GM18870 (cell line): ENCODE measurements around the gene NOTO.
"Not testable (repeated sequence)": the region's sequence is repeated elsewhere in the genome, so short reads cannot be mapped to it uniquely, and the experiment has no call there.

Source experiments
- ATAC-seq: cut with Tn5 transposase; IDR thresholded peaks from one replicate; pipeline ENCODE4 v1.9.1; 2021; ENCODE audit warnings: moderate library complexity; ENCODE audit not compliant: unreplicated experiment

The NOTO gene

GRCh38 chr2:73197579-73197978 is 4.8 kb upstream of the NOTO start:
- no peak for ATAC-seq

- not testable (repeated sequence) for ATAC-seq
These were observed 2.1 kb upstream of the NOTO start for GRCh38 chr2:73200281-73200680.

- ATAC-seq, result no peak
These were observed 794 bp downstream of the NOTO start for GRCh38 chr2:73203055-73203681.

DNA sequence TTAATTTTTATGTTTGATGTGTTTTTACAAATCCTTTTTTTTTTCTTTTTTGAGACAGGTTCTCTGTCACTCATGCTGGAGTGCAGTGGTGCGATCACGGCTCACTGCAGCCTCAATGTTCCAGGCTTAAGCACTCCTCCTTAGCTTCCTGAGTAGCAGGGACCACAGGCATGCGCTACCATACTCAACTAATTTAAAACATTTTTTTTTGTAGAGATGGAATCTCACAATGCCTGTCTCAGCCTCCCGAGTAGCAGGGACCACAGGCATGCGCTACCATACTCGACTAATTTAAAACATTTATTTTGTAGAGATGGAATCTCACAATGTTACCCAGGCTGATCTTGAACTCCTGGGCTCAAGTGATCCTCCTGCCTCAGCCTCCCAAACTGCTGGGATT is 3.2 kb downstream of the NOTO start:
- ATAC-seq, result no peak

DNA sequence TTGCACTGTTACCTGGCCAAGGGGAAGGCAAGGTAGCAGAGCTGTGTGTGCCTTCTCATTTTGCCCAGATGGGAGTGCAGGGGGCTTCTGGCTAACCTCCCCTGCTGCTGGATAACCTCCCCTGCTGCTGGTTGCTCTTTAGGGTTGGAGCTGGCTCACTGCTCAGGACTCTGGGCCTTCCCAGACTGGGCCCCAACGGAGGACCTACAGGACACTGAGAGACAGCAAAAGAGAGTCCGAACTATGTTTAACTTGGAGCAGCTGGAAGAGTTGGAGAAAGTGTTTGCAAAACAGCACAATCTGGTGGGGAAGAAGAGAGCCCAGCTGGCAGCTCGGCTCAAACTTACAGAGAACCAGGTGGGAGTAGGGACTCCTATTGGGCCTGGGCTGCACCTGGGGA is 5.9 kb downstream of the NOTO start:
- ATAC-seq, result no peak

DNA sequence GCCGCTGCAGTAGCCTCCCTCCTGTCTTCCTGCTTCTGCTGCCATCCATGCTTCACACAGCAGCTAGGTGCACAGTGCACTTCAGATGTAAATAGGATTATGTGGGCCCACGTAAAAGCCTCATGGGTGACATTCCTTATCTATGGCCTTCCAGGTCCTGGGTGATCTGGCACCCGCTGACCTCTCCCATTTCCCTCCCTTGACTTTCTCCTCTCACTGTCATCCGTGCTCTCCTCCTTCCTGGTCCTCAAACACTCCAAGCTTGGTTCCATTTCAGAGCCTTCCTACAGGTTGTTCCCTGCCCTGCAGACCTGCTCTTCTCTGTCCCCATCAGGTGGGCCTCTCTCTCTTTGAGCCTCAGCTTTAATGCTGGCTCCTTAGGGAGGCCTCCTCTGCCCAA is 7.6 kb downstream of the NOTO start:
- no peak for ATAC-seq

- ATAC-seq, result no peak
These were observed 8.3 kb downstream of the NOTO start for GRCh38 chr2:73210696-73211095.

- no peak for ATAC-seq
These were observed 9.7 kb downstream of the NOTO start for GRCh38 chr2:73212098-73212447.

DNA sequence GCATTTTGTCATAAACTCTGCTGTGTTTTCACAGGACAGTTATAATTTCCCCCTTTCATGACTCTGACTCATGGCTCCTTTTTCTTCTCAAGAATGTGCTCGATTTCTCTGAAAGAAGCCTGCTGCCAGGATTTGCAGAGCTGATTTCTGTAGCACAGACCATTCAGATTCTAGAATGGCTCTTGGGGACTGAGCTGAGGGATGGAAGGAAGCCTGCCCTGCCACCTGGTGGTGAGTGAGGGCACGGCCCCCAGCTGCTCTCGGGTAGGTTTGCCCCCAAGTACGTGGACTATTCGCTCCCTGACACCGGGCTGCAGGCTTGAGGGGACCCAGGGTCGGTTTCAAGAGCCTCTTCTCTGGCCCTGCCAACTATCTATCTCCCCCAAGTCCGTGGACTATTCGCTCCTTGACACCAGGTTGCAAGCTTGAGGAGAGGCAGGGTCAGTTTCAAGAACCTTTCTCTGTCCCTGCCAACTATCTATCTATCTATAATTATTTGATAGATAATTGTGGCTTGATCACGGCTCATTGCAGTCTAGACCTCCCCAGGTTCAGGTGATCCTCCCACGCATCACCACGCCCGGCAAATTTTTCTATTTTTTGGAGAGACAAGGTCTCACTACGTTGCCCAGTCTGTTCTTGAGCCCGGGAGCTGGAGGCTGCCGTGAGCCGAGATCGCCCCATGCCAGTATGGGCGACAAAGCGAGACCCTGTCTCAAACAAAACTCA is 10.2 kb downstream of the NOTO start:
- peak; percentile 69 for ATAC-seq

GRCh38 chr2:73214120-73215035 is 12.0 kb downstream of the NOTO start, which contains the start of gene SMYD5:
Gene SMYD5, plus strand, starts transcription at chr2:73214245. Its CDS starts 22 bp downstream, at chr2:73214267.
- peak; percentile 80 for ATAC-seq

- ATAC-seq, result no peak
These were observed 12.9 kb downstream of the NOTO start for GRCh38 chr2:73215254-73215653.

GRCh38 chr2:73217160-73217559 is 14.8 kb downstream of the NOTO start:
- ATAC-seq, result no peak

DNA sequence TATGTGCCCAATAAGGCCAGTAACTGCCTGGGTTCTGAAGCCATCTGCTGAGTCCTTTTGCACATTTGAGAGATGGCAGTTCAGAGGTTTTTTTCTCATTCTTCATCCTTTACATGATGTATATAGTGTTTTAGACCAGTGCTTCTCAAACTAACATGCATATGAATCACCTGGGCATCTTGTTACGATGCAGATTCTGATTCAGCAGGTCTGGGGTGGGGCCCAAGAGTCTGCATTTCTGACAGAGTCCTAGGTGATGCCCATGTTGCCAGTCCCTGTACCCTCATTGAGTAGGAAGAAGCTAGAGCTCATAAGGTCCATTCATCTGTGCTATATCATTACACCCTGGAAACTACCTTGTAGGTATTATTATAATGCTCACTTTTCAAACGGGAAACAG is 15.5 kb downstream of the NOTO start:
- no peak for ATAC-seq

GRCh38 chr2:73218298-73218697 is 15.9 kb downstream of the NOTO start:
- ATAC-seq, result no peak

GRCh38 chr2:73223821-73224220 is 21.4 kb downstream of the NOTO start:
- no peak for ATAC-seq

DNA sequence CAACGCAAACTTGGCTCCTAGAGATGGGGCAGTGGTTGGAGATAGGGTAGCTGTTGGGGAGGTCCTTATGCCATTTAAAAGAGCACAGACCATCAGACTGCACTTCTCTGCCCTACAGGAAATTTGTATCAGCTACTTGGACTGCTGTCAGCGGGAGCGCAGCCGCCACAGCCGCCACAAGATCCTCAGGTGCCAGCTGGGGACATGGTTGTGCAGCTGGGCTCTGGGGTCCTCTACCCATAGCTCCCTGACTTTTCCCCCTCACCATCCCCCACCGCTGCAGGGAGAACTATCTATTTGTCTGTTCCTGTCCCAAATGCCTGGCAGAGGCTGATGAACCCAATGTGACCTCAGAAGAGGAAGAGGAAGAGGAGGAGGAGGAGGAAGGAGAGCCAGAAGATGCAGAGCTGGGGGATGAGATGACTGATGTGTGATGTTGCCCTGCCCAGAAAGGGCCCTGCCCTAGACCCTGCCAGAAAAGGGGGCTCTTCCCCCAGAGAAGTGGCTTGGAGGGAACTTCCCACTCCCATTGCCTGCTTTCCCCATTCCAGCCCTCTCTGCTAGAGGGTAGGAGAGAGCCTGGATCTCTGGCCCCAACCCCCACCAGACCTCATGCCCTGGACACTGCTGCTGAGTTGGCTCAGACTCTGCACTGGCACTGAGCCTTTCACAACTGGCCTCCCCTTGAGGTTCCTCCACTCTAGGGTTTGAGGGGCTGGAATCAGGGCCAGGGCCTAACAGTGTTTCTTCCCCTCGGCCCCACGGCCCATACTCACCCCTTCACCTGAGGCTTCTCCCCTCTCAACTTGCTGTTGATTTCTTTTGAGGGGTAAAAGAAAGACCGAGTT is 23.4 kb downstream of the NOTO start:
- no peak for ATAC-seq

DNA sequence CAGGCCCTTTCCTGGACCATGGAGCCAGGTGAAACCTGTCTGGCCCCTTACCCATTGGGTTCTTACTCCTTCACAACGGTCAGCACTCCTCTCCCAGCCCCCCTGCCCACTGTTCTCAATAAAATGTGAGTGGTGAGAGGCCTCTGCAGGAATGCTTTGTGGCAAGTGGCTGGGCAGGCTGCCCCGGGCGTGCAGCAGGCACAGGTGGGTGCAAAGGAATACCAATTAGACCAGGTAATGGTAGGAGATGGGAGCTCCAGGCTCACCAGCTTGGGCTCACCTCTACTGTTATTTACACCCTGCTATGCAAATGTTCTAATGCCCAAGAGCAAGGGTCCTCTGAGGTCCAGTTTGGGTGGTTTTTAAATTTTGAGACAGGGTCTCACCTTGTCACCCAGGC is 24.7 kb downstream of the NOTO start:
- no peak for ATAC-seq

DNA sequence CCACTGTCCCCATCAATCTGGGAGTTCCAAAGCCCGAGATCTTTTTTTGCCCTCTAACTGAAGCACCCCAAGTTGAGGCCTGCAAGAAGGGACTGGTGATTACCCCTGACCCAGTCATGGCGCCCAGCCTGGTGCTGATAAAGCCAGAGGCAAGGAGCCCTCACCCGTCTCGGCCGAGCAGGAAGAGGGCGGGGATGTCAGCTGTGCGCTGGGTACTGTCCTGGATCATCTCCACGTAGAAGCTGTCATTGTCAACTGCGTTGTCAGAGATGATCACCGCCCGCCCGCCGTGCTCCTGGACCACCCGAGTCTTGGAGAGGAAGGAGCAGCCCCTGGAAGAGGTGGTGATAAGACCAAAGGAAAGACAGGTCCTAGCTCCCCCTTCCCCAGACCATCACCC is 26.3 kb downstream of the NOTO start:
- ATAC-seq, result no peak

DNA sequence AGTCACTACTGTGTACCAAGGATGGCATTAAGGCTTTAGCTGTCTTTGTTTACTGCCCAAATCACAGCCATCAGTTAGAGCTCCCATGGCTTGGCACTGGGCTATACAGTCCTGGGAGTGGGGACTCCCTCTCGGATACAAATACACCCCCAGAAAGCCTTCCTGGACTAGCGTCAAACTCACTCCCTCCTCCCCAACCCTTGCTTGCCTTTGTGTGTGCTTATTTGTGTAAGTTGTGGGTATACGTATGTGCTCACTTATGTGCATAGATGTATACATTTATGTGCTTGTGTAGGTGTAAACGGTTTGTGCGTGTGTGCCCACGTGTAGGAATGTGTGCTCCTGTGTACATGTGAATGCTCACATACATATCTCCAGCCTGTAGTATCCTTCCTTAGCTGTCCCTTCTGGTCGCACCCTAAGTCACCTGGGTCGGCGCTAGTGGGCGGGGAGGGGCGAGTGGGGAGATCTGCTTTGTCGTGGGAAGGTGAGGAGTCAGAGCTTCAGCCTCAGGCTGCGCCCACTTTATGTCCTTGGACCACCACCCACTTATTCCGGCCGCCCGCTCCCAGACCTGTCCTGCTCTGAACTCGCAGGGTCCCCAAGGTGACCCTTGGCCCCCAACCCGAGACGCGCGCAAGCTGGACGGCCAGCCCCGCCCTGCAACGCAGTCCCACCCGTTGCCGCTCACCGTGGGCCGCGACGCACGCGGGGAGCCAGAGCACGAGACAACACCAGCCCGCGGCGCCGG is 30.2 kb downstream of the NOTO start:
- ATAC-seq, result no peak
